ENCODE results near the gene ACTN1.
"Not testable (repeated sequence)": the region's sequence is repeated elsewhere in the genome, so short reads cannot be mapped to it uniquely, and the experiment has no call there.

The ACTN1 gene

DNA sequence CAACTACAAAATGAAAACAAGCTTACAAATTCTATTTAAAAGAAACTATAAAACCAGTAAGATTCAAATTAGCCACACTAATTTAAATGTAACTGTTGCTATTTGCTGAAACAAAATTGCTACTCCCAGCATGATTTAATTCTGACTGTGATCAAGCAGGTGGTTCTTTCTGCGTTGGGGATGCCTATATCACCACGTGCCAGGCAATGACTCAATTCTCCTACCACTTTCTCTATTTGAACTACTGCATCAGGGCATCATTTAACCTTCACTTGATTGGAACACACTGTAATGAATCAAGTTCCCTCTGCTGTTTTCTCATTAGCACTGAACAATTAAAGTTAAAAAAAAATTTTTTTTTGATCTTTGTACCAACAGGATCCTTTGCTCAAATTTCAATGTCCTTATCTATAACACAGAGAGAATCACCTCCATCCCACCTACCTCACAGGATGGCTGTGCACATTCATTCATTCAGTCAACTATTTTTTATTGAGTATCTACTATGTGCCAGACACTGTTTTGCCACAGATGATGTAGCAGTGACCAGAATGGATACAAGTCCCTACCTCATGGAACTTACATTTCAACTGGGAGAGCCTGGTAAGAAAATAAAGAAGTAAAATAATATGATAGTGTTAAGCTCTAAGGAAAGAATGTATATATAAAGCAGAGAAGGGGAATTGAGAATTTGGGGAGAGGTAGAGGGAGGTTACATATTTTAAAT lies 8.0 kb upstream of the ACTN1 start:
- no peak for DNase-seq (ENCODE audit: low spot score)

DNA sequence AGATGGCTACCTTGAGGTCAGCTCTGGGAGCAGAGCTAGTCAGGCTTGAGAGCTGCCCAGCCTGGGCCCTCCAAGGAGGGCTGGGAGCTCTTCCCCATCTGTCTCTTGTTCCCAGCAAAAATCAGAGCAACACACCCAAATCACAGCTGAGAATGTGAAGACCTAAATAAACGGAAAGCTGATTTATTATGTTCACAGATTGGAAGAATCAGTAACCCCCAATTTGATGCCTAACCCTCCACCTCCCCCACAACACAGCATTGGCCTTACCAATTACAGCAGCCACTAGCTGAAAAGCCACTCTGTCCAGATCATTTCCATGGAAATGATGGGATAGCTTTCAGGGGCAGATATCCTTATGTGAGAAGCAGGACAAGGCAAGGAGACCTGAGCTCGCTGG lies 7.1 kb upstream of the ACTN1 start:
- no peak for DNase-seq (ENCODE audit: low spot score)

DNA sequence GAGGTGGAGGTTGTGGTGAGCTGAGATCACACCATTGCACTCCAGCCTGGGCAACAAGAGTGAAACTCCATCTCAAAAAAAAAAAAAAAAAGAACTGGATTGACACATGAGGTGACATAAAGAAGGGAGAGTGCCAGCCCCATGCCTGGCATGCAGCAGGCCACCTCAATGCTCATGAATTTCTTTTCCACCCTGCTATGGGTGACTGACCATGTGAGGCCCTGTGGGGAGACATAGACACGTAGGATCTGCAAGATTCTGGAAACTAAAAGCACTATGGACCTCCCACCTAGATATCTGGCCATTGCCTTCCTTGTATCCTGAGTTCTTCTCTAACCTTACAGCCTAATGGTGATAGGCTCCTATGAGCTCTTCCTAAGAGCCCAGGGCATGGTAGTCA lies 5.6 kb upstream of the ACTN1 start:
- DNase-seq (ENCODE audit: low spot score): no peak

DNA sequence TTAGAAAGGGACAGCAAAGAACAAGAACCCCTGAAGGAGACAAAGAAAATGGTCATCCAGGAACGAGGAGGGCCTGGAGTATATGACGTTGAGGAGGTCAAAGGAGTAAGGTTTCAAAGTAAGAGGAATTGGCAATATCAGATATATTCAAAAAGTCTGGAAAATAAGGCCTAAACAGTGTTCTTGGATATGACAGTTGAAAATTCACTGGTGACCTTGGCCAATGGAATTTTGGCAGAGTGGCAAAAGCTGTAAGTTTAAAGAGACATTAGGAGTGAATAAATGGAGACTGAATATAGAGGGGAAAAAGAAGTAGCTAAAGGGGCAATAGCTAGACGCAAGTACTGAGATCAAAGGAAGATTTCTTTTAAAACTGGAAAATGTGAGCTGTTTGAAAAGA lies 4.1 kb upstream of the ACTN1 start:
- no peak for DNase-seq (ENCODE audit: low spot score)

DNA sequence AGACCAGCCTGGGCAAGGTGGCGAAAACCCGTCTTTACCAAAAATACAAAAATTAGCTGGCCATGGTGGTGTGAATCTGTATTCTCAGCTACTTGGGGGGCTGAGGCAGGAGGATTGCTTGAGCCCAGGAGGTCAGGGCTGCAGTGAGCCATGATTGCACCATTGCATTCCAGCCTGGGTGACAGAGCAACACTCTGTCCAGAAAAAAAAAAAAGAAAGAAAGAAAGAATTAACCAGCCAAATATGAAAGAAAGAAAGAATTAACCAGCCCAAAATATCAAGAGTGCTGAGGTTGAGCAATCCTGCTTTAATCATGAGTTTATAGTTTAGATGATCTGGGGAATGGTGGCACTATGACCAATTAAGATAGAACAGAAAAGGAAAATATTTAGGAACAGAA lies 3.5 kb upstream of the ACTN1 start:
- DNase-seq (ENCODE audit: low spot score): no peak

DNA sequence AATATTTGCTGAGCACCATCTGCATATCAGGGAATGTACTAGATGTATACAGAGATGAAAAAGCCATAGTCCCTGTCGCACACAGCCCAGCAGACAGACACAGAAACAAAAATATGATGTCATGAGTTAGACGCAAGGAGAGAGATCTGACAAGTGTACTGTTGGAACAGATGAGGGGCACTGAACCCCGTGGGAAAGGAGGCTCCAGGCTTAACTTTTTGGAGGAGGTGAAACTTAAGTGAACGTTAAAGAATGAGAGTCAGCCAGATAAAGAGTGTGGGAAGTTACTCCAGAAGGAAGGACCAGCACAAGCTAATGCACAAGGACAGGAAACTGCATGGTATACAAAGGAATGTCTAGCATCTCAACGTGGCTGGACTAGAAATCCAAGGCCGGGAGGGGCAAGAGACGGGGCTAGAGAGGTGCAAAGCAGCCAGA lies 2.5 kb upstream of the ACTN1 start:
- DNase-seq (ENCODE audit: low spot score): no peak

DNA sequence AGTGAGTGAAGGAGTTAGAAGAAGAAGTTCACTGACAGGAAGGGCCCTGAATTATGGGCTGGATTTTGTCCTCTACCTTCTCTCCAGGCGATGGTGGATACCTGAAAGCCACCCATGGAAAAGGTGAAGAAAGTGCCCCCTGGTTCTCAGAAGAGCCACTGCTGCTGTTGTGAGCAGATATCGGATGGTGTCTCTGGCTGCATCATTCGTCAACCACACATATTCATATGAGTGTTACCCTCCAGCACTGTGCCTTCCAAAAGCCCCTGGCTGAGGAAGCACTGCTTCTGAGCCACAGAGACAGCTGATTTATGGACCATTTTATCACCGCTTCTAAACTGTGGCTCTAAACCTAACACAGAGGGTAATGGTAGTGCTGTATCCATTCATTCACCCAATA lies 2.0 kb upstream of the ACTN1 start:
- no peak for DNase-seq (ENCODE audit: low spot score)

DNA sequence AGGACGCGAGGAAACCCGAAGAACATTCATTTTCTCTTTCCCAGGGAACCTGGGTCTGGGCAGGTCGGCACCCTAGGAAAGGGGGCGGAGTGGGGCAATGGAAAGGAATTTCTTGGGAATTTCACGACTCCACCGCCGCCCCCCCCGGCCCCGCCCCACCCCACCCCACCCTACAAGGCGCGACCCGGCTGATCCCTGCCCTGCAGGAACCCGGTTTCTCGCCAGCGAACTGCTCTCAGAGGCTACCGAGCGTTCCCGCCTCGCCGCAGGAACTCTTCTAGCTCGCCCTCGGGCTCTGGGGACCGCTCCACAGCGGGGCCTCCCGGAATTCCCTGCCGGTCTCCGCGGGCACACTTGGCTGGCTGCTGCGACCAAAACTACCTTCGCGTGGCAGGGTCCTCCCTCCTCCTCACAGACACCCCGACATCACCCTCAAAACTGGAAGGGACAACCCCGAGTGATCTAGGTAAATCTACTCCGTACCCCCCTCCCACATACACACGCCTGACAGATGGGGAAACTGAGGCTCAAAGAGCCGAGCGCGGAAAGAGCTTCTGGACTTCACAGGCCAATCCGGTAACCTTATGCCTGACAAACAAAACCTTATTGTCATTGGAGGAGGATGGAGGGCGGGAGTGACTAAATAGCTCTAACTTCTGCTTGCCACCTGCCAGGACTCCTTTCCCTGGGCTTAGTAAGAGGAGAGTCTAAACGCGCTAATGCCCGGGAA lies 785 bp upstream of the ACTN1 start:
- DNase-seq (ENCODE audit: low spot score): no peak

DNA sequence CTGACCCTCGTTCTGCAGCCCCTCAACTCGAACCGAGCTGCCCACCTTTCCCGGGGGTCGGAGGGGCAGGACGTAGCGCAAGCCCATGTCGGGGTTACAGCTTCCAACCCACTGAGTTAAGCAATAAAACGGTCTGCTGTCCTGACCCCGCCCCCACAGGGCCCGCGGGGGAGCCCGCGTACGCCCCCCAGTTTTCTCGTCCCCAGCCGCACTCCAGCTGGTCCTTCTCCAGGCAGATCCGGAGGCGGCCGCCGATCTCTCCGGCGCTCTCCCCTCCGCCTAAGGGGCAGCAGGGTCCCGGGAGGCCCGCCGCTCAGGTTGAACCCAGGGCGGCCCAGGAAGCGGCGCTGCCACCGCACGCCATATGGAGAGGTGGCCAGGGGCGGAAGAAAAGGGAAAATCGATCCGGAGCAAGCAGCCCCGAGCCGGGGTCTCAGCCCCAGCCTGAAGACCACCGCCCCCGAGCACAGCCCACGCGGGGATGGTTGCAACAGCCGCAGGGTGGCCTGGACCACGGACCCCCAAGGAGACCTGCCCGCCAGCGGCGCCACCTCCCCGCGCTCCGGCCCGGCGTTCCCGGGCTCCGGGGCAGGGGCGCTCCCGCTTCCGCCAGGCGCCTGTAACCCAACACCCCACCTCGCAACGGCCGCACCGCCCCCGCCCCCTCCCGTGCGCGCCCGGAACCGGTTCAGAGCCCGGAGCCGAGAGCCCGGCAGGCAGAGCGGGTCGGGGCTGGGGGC lies 760 bp downstream of the ACTN1 start:
- no peak for DNase-seq (ENCODE audit: low spot score)

DNA sequence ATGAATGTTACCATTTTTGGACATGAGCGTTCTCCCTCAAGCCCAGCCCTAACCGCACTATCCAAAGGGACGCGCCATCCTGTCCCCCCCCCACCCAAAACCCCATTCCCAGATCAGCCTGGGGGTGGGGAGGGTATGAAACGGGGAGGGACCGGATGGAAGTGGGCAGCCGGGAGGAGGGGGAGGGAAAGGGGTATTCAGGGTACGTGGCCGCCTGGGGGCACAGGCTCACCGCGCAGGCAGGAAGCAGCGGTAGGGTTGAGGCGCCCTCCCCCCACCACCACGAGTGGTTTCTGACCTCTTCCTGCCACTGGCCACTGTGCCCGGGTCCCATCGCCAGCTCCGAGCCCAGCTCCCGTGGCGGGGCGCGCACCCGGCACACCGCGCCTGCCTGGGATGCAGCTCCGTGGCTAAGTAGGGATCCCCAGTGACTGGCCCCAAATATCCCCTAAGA lies 1.4 kb downstream of the ACTN1 start:
- DNase-seq (ENCODE audit: low spot score): peak; percentile 46

DNA sequence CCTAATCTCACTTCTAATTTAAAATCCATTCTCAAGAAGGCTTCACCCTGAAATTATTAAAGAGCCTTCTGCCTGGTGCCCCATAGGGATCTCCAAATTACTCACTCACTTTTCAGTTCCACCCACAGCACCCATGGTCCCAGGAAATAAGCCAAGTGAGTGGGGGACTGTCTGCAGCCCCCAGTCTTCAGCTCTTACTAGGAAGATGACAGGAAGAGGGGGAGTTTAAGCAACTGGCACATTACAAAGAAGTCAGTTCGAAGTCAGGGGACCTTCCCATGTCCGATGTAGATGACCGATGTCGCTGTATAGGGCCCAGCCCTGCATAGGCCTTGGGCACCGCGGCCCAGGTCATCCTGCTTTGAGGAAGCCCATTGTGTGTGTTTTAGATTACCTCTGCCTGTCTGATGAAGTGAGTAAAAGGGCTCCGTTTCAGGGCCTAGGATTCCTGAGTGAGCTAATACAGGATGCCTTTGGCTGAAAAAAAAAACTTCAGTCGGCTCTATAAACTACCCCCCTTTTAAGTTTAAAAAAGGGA lies 1.9 kb downstream of the ACTN1 start:
- no peak for DNase-seq (ENCODE audit: low spot score)

DNA sequence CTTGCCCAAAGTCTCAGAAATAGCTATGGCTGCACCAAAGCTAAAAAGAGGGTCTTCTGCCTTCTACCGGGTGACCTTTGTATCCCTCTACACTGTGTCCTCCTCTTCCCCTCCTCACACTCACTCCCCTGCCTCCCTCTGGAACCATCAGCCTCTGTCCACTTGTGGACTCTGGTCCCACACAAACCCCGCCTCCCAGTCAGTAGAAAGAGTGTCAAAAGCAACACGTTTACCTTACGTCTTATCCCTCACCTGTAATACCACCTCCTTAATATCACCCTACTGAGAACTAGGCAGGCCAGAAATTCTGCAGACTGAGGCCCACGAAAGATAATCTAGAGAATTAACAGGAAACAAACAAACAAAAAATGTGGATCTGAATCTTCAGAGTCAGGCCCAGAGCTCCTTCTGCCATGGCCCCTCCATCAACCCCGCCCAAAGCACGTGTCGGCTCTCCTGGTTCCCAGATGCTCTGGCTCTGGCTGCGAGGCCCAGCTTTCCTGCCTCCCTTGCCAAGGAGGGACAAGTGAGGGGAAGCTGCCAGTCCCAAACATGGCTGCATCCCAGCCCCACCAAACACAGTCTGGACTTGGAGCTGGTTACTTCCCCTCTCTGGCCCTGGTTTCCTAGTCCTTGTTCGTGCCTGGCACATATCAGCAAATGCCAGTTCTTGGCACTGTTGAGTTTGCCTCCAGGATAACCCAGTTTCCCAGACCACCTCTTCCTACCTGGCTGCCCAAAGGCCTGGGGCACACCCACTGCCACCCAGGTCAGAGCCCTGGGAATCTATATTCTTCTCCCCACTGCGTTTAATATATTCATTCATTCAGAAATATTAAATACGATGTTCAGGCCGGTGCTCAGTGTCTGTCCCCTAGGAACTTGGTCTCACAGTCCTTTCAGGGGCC lies 2.7 kb downstream of the ACTN1 start:
- DNase-seq (ENCODE audit: low spot score): peak; percentile 34

DNA sequence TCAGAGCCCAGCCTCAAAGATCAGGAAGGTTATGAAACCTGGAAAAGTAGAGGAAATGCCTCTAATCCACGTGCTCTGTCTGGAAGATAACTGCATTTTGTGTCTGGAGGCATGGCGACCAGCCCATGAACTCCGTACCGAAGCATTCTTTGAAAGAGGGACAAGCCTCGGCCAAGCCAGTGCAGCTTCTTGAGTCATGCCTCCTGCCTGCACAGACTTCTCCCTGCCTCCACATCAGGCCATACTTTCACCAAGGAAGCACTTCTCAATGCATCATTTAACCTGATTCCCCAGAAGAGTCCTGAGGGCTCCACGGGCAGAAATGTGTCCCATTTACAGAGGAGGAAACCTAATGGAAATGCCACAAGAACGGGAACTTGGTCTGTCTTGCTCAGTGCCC lies 3.4 kb downstream of the ACTN1 start:
- no peak for DNase-seq (ENCODE audit: low spot score)

DNA sequence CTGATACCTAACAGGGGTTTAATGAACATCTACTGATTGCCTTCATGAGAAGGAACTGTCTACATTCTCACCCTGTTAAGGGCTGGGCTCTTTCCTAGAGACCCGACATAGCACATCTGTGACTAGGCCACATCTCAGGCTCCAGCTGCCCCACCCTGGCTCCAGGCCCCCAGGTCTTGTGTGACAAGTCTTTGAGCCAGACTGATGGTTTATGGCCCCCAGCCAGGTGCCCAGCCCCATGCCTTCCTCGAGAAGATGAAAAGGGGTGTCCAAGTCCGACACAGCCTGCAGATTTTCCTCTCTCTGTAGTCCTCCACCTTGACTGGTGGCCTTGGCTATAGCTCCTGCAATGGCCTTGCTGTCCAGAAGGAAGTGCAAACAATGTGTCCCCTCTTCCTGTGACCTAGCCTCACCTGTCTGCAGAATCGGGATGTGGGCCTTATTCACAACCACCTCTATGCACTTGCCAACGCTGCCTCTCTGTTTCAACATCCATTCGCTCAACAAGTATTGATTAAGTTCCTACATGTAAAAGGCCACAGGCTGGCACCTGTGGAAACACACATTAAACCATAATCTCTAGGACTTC lies 4.2 kb downstream of the ACTN1 start:
- DNase-seq (ENCODE audit: low spot score): no peak

DNA sequence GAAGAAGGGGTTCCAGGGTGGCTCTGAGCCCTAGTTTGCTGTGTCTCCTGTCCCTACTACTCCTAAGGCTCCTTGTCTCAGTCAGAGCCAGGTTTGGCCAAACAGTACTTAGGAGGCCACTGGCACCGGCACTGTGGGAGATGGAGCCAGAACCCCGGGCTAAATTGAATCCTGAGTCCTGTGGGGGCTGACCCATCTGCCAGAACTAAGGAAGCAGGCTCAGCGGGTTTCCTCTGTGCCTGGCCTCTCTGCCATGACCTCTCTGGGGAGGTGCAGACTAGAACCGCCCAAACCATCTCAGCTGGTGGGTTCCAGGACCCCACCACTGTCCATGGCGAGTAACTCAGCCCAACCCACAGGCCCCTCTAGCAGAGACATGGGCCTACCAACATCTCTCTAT lies 5.5 kb downstream of the ACTN1 start:
- DNase-seq (ENCODE audit: low spot score): no peak

DNA sequence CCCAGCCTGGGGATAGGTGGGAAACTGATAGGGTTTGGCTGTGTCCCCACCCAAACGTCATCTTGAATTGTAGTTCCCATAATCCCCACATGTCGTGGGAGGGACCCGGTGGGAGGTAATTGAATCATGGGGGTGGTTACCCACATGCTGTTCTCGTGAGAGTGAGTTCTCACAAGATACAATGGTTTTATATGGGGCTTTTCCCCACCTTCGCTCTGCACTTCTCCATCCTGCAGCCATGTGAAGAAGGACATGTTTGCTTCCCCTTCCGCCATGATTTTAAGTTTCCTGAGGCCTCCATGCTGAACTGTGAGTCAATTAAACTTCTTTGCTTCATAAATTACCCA lies 5.9 kb downstream of the ACTN1 start:
- DNase-seq (ENCODE audit: low spot score): not testable (repeated sequence)

DNA sequence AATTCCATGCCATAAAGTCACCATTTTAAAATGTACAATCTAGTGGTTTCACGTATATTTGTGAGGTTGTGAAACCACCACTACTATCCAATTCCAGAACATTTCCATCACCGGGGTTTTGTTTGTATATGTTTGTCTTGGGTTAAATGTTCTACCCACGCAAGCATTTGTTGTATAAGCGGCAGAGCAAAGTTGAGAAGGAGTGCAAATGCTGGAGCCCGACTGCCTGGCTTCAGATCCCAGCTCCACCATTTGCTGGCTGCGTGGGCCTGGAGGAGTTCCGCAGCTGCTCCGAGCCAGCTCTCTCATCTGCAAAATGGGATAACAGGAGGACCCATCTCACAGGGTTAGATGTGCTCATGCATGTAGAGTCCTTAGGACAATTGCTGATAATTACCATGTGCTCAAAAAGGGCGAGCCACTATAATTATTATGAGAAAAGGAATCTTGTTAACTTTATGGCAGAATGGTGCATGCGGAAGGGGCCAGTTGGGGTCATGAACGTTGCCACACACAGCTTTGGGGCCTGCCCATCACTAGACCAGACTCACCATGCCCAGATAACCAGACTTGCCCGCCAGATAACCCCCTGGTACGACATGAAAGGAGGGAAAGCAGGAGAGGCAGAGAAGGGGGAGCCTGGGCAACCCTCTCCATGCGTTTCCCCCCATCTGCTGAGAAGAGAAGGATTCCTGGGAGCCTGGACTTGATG lies 6.4 kb downstream of the ACTN1 start:
- DNase-seq (ENCODE audit: low spot score): no peak

DNA sequence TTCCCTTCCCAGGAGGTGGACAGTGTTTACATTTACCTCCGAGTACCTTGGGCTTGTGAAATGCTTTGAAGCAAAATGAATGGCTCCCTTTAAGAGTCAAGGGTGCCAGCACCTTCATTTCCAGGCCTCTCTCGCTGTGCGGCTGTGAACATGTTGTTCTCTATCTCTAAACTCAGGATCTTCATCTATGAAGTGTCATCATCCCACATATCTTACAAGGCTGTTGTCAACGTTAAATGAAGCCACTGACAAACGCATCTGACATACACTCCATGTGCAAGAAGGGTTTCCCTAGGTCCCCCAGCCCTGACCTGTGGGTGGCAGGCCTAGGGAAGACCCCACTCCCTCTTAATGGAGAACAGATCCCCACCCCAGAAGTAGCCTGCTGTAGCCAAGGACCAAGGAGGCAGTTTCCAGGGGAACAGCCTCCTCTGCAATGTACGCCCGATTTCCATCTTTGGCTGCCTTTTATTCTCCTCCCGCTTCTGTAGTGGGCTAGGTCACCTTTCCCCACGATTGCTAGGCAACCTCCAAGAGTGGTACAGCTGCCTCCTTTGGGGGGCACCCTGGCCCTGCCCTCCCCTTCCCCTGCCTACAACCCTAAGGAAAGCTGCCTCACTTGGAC lies 7.6 kb downstream of the ACTN1 start:
- no peak for DNase-seq (ENCODE audit: low spot score)

DNA sequence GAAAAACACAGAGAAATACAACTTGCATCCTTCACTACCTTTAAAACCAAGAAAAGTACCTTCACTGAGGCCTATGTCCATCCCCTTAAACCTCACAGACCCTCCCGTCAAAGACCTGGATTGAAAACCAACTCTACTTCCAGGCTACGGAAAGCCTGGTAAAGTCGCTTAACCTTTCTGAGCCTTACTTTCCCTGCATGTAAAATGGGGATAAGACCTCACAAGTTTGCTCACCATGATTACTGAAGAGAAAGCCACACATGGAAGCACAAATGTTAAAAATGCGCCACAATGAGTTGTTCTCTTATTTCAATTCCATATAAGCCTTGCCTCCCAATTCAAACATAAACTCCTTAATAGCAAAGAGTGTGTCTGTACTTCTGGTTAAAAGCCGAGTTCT lies 8.4 kb downstream of the ACTN1 start:
- no peak for DNase-seq (ENCODE audit: low spot score)

DNA sequence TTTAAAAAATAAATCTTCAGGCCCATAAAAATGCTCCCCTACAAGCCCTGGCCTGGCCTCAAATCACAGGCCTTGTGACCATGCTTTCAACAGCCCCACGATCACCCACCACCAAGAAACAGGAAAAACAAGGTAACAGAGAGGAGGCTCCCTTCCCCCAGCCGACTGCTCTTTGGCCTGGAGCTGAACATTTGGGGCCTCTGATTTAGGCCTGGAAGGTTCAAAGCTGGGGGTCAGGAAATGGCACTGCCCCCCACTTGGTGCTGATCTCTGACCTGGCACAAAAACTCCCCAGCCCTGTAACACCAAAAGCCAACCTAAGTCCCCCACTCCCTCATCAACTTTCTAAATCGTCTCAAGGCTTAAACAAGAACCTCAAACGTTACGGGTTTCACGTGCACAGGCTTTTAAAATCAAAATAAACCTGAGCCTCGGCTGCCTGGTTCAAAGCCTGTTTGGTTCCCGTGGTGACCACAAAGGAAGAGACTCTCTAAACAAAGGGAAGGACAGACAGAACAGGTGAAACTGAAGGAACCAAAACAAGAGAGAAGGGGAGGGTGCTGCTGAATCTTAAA lies 9.0 kb downstream of the ACTN1 start:
- DNase-seq (ENCODE audit: low spot score): no peak

Data from HuH-7 (cell line).